ENCODE measurements around the gene DUOXA1. TPM values are rescaled to one million over a fixed set of nuclear protein-coding genes. Genes with fewer than 3 reads are reported as not detected.

The DUOXA1 gene
- total RNA-seq, 2 donors from 2014 or later = 0.88 to 1.3 TPM

- DNase-seq = no peak
- no peaks in the 10 kb centered on the region for H3K27me3 ChIP-seq
- no peaks in the 10 kb centered on the region for H3K36me3 ChIP-seq
- H3K9me3 ChIP-seq = no peaks in the 10 kb centered on the region
- H3K4me1 ChIP-seq = no peaks in the 10 kb centered on the region
- intact Hi-C loops (cut with DNase I) = no loop called here
- H3K4me3 ChIP-seq = no peak overlapping the region
- no peak for TF ChIP-seq CTCF (IDR thresholded peaks at IDR 0.05)
- H3K27ac ChIP-seq = no peak overlapping the region
- no peak overlapping the region for H3K9ac ChIP-seq (ENCODE audit: low read depth in 2 of 2, low read length in 2 of 2)
Measured at GRCh38 chr15:45146405-45146804, 16.7 kb upstream of the DUOXA1 start.

GRCh38 chr15:45144775-45145174 lies 15.1 kb upstream of the DUOXA1 start:
- DNase-seq = no peak
- Histone ChIP-seq H3K36me3 (no peaks in the 10 kb centered on the region), H3K4me1 (no peaks in the 10 kb centered on the region), H3K9ac (ENCODE audit: low read depth in 2 of 2, low read length in 2 of 2) (no peak overlapping the region), H3K27me3 (no peaks in the 10 kb centered on the region), H3K9me3 (no peaks in the 10 kb centered on the region), H3K4me3 (no peak overlapping the region), H3K27ac (no peak overlapping the region)
- intact Hi-C loops (cut with DNase I) = no loop called here
- no peak for TF ChIP-seq CTCF (IDR thresholded peaks at IDR 0.05)

GRCh38 chr15:45143946-45144345 lies 14.3 kb upstream of the DUOXA1 start:
- TF ChIP-seq CTCF (IDR thresholded peaks at IDR 0.05) = no peak
- Histone ChIP-seq H3K27ac (no peak overlapping the region), H3K9me3 (no peaks in the 10 kb centered on the region), H3K27me3 (no peaks in the 10 kb centered on the region), H3K4me1 (no peaks in the 10 kb centered on the region), H3K36me3 (no peaks in the 10 kb centered on the region), H3K9ac (ENCODE audit: low read depth in 2 of 2, low read length in 2 of 2) (no peak overlapping the region), H3K4me3 (no peak overlapping the region)
- DNase-seq = no peak
- intact Hi-C loops (cut with DNase I) = no loop called here

GRCh38 chr15:45143056-45143455 lies 13.4 kb upstream of the DUOXA1 start:
- Histone ChIP-seq H3K9me3 (no peaks in the 10 kb centered on the region), H3K27me3 (no peaks in the 10 kb centered on the region), H3K4me1 (no peaks in the 10 kb centered on the region), H3K36me3 (no peaks in the 10 kb centered on the region), H3K9ac (ENCODE audit: low read depth in 2 of 2, low read length in 2 of 2) (no peak overlapping the region), H3K4me3 (no peak overlapping the region), H3K27ac (no peak overlapping the region)
- intact Hi-C loops (cut with DNase I) = no loop called here
- TF ChIP-seq CTCF (IDR thresholded peaks at IDR 0.05) = no peak
- no peak for DNase-seq

GRCh38 chr15:45141386-45141785 lies 11.7 kb upstream of the DUOXA1 start:
- Histone ChIP-seq H3K27ac (no peak overlapping the region), H3K9me3 (no peaks in the 10 kb centered on the region), H3K4me3 (no peak overlapping the region), H3K27me3 (no peaks in the 10 kb centered on the region), H3K4me1 (no peaks in the 10 kb centered on the region), H3K9ac (ENCODE audit: low read depth in 2 of 2, low read length in 2 of 2) (no peak overlapping the region), H3K36me3 (no peaks in the 10 kb centered on the region)
- TF ChIP-seq CTCF (IDR thresholded peaks at IDR 0.05) = no peak
- DNase-seq = no peak
- intact Hi-C loops (cut with DNase I) = no loop called here

Data from colonic mucosa (tissue), 4 donors.